AG09309 (cell line): ENCODE results near the gene SULT6B1.
"Not testable (repeated sequence)": the region's sequence is repeated elsewhere in the genome, so short reads cannot be mapped to it uniquely, and the experiment has no call there.

Experiments
- DNase-seq: peaks from one replicate; pipeline ENCODE4 v3.0.0-alpha.2; 2010; ENCODE audit warnings: low read depth
- H3K4me3 ChIP-seq: 2 replicates; pipeline ENCODE4 v1.5.1; 2011; ENCODE audit warnings: mild to moderate bottlenecking, low read depth, low read length, moderate library complexity; ENCODE audit not compliant: control insufficient read depth
- TF ChIP-seq, protein P1 (sequence below): IDR thresholded peaks from 2 replicates; pipeline ENCODE4 v1.5.1; 2011; ENCODE audit warnings: mild to moderate bottlenecking, low read depth, low read length, inconsistent platforms; ENCODE audit not compliant: insufficient read depth, control insufficient read depth; ENCODE audit errors: missing control alignments

SULT6B1 gene, protein sequence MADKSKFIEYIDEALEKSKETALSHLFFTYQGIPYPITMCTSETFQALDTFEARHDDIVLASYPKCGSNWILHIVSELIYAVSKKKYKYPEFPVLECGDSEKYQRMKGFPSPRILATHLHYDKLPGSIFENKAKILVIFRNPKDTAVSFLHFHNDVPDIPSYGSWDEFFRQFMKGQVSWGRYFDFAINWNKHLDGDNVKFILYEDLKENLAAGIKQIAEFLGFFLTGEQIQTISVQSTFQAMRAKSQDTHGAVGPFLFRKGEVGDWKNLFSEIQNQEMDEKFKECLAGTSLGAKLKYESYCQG

DNA sequence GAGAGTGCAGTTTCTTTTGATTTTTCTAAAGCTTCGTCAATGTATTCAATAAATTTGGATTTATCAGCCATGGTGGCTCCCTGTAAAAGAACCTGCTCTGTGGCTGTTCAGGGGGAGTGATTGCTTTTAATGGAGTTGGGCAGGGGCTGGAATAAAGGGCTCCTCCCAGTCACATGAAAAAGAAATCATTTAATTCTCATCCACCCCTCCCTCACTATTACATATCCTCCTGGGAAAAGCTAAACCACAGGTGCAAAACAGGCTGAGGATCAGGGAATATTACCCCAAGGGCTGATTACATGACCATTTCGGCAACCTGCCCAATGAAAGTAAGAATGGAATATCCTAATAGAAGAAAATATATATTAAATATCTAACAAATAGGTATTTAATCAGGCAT, at the start of gene SULT6B1:
Gene SULT6B1 (minus strand): TSS at position 101 of the 400 bp plus-strand sequence. CDS start 30 bp downstream, at position 71.
- DNase-seq: no peak
- TF ChIP-seq, protein P1, sequence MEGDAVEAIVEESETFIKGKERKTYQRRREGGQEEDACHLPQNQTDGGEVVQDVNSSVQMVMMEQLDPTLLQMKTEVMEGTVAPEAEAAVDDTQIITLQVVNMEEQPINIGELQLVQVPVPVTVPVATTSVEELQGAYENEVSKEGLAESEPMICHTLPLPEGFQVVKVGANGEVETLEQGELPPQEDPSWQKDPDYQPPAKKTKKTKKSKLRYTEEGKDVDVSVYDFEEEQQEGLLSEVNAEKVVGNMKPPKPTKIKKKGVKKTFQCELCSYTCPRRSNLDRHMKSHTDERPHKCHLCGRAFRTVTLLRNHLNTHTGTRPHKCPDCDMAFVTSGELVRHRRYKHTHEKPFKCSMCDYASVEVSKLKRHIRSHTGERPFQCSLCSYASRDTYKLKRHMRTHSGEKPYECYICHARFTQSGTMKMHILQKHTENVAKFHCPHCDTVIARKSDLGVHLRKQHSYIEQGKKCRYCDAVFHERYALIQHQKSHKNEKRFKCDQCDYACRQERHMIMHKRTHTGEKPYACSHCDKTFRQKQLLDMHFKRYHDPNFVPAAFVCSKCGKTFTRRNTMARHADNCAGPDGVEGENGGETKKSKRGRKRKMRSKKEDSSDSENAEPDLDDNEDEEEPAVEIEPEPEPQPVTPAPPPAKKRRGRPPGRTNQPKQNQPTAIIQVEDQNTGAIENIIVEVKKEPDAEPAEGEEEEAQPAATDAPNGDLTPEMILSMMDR: no peak
- no peak within 1 kb of the TSS for H3K4me3 ChIP-seq

DNA sequence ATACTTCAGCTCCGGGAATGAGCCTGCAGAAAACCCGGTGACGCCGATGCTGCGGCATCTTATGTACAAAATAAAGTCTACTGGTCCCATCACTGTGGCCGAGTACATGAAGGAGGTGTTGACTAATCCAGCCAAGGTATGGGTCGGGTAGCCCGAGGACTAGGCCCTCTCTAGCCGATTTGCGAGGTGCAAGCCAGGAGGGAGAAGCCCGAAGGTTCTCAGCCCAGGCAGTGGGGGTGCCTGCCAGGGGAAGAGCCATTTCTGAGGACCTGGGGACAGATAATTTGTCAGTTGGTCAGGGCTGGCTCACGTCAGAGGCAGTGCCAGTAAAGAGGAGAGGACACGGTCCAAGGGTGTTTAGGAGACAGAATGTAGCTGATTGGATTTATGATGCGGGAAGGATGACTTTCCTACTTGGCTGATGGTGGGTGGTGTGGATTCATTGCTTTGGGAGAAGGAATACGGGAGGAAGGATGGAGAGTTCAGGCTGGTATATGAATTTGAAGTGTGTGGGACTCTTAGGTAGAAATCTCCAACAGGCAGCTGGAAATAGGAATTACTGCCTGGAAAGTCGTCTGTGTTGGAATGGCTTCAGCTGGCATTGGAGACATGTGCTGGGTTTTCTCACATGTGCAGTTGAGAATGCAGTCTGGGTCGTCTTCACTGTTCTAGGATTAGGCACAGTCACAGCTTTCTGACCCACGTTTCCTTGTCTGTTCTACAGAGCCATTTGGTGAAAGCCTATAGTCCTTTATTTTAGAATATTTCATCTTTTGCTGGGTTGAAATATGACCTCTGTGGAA, 43.9 kb upstream of the SULT6B1 start:
- no peak for DNase-seq
- H3K4me3 ChIP-seq: peak overlapping the region; percentile 92
- TF ChIP-seq, protein P1: no peak

DNA sequence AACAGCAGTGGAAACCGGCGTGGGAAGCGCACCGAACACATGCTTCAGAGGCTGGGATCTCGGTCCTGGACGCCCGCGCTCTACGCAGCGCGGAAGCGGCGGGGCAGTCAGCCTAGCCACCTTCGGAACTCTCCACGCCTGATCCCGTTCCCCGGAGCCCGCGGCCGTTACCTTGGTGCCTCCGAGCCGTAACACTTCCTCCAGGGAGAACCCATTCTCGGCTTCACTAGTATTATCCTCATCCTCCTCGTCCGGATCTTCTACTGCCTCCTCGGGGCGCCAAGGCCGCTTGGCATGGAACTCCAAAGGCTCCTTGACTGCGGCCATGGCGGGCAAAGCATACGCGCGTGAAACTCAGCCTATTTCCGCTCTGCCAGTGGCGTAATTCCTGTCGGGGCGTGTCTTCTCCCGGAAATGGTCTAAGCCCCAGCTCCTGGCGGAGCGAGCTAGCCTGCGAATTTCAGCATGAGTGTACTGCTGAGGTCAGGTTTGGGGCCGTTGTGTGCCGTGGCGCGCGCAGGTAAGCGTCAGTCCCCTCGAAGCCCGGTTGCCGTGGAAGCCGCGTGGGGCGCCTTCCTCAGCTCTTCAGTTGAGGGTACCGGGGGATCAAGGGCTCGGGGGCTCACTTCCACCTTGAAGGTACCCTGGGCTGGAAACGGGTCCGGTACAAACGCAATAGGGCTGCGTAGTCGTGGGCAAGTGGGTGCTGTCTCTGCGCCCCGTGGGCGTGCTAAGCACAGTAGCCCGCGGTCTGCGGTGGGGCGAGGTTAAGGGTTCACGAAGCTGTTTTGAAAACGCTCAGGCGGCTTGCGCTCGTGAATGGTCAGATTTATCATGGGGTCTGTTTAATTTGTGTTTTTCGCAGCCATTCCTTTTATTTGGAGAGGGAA, 43.0 kb upstream of the SULT6B1 start, which contains the start of the genes CEBPZ and NDUFAF7:
Gene CEBPZ (minus strand): TSS at position 356 of the 890 bp plus-strand sequence. CDS start 29 bp downstream, at position 327.
Gene NDUFAF7 (plus strand): TSS at position 418 of the 890 bp plus-strand sequence. CDS start 48 bp downstream, at position 466.
- DNase-seq: peak; percentile 74
- TF ChIP-seq, protein P1: no peak
- H3K4me3 ChIP-seq: peak within 1 kb of the TSS; percentile 92

DNA sequence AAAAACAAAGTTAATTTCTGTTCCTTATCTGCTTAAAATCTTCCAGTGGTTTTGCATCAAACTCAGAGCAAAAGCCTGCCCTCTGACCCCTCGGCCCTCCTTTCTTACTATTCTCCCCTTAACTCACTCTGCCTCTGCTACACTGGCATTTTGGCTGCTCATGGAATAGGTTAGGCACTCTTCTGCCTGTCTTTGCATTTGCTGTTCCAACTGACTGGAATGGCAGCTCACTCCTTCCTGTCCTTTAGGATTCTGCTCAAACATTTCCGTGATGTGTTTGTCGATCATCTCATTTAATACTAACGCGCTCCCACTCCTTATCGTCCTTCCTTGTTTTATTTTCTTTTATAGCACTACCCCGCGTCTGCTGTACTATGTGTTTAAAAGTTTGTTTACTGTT, 42.1 kb upstream of the SULT6B1 start:
- TF ChIP-seq, protein P1: no peak
- peak overlapping the region; percentile 92 for H3K4me3 ChIP-seq
- no peak for DNase-seq

DNA sequence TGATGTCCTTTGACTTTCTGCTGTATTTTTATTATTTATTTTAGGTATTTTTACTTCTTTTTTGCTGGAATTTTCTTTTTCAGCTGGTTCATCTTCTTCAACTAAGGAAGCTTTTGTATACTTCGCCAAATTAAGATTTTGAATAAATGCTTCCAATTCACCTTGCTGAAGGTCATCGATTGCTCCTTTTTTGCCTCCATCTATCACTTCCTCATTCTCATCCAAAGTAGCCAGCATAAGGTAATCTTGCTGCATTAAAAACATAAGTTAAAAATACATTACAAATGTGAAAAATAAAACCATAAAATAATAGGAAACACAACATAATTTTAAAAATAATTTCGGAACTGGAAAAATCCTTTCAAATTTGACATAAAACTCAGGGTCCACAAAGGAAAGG, 40.3 kb upstream of the SULT6B1 start:
- no peak overlapping the region for H3K4me3 ChIP-seq
- DNase-seq: no peak
- TF ChIP-seq, protein P1: no peak

DNA sequence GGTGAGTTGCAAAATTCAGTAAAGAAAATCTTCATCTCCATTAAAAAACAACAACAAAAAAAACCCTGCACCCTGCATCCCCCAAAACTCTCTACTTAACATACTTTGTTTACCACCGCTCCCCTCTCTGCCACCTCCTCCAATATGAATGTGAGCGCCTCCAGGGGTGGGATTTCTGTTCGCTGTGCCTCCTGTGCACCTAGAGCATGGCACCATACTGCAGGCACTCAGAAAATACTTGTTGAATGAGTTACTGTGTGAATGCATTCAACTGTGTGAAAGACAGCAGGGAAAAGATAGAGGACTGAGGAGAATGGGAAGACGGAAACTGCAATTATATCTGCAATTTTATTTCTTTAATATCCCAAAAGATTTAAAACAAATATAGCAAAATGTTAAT, 38.4 kb upstream of the SULT6B1 start:
- TF ChIP-seq, protein P1: no peak
- H3K4me3 ChIP-seq: no peak overlapping the region
- no peak for DNase-seq

DNA sequence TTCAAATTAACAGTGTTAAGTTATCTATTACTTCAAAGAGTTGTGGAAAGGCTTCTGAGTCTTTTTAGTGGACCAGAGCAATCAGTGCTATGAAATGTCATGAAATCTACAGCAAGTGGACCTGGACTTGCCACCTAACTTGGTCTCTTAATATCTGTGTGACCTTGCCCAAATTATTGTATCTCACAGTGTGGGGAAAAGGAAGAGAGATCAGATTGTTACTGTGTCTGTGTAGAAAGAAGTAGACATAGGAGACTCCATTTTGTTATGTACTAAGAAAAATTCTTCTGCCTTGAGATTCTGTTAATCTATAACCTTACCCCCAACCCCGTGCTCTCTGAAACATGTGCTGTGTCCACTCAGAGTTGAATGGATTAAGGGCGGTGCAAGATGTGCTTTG, 36.7 kb upstream of the SULT6B1 start:
- H3K4me3 ChIP-seq, DNase-seq: not testable (repeated sequence)
